Body of pancreas (tissue), 4 donors: ENCODE data around the gene HOXB13.

Experiments used
- CTCF ChIP-seq, 7 experiments: fragments of 450-650 bp in 4 of 7; fragments of 200-600 bp in 3 of 7; sonication (generic) in 3 of 7; IDR thresholded peaks; one replicate each; pipeline ENCODE4 v1.5.1; 2016 to 2019; ENCODE audit warnings: antibody characterized with exemption in 7 of 7
- POLR2A ChIP-seq, 3 donors: fragments of 450-650 bp; IDR thresholded peaks; one replicate each; pipeline ENCODE4 v1.6.1; 2016; ENCODE audit warnings: antibody characterized with exemption in 3 of 3, mild to moderate bottlenecking in 2 of 3

- TF ChIP-seq CTCF (IDR thresholded peaks at IDR 0.05) (no peak), POLR2A (IDR thresholded peaks at IDR 0.05) (no peak)
Measured at GRCh38 chr17:48737330-48738043, 8.9 kb upstream of the HOXB13 start.
